Activated CD4-positive, alpha-beta T cell treated with anti-CD3 and anti-CD28 coated beads, Interleukin-2, Interleukin-4, amounts not matched to agents 100 ng/mL and 50 ng/mL, durations not matched to agents 16 hours and 8 hours (primary cell): Measurements from ENCODE around the gene WEE1.
A peak's percentile ranks its signal among the peaks of the same experiment; 100 is the strongest.
"Not testable (repeated sequence)": the region's sequence is repeated elsewhere in the genome, so short reads cannot be mapped to it uniquely, and the experiment has no call there.

ENCODE experiments used
- DNase-seq: peaks from one replicate; pipeline ENCODE4 v3.0.0-alpha.2; 2020; ENCODE audit warnings: low spot score

WEE1 gene

GRCh38 chr11:9596926-9597464 is 23.5 kb downstream of the WEE1 start:
- no peak for DNase-seq

DNA sequence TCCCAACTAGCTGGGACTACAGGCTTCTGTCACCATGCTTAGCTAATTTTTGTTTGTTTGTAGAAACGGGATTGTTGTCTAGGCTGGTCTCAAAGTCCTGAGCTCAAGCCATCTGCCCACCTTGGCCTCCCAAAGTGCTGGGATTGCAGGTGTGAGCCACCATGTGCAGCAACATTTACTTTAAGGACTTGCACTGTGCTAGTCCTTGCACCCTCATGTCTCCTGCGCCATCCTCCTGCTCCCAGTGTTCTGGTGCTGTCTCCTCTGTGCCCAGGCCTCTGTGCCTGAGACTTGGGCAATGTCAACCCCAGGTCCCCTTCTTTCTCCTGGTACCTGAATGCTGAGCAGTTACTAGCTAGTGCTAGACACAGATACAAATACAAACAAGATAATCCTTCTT is 26.7 kb downstream of the WEE1 start:
- DNase-seq = no peak

DNA sequence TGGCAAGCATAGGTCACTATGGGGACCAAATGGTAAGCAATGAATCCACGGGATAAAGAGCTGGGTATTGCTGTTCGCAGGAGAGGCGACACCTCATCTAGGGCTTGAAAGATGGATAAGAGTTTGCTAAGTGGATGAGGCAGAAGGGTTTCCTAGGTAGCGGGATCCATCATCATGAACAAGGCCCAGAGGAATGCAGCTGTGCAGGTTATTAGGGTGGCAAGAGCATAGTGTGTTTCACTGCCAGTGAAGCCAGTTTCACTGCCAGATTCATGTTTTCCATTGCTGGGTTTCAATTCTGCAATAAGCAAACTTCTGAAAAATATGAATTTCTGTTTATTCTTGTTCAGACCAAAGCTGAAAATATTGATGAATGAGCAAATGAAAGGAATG is 27.2 kb downstream of the WEE1 start:
- DNase-seq = no peak

- peak; percentile 91 for DNase-seq
These were observed 27.8 kb downstream of the WEE1 start for GRCh38 chr11:9601037-9601875.

DNA sequence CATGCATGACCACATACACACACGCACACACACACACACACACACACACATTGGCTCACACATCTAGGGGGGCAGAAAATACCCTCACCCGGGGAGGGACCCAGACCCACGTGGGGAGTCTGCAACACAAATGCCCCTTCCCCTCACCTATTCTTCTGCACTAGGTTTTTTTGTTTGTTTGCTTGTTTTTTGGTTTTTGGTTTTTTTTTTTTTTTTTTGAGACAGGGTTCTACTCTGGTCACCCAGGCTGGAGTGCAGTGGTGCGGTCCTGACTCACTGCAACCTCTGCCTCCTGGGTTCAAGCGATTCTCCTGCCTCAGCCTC is 28.4 kb downstream of the WEE1 start:
- DNase-seq = no peak

- not testable (repeated sequence) for DNase-seq
These were observed 29.7 kb downstream of the WEE1 start for GRCh38 chr11:9603214-9603613.

DNA sequence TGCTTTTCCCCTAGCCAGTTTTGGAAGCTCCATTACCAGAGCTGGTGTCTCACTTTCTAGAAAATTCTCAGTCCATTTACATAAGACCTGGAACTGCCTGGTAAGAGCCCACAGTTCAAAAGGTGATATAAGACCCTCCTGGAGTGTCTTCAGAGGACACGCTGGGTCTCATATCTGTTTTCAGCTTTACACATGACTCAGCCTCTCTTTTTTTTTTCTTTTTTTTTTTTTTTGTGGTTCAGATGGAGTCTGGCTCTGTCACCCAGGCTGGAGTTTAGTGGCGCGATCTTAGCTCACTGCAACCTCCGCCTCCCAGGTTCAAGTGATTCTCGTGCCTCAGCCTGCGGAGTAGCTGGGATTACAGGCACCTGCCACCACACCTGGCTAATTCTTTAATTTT is 30.7 kb downstream of the WEE1 start:
- no peak for DNase-seq

DNA sequence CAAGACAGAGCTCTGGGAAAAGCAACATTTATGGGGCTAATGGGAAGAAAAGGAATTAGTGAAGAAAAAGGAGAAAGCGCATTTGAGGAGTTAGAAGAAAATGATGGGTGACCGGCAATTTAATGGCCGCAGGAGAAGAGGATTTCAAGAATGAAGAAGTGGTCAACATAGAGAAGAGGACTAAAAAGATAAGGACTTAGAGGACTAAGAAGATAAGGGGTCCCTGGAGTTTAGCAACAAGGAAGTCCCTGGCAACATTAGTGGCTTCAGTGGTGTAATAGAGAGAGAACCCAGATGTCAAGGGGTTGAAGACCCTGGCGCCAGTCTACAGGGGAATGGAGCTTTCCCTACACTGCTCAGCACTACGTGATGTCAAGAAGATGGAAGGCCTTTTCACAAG is 32.3 kb downstream of the WEE1 start:
- DNase-seq = no peak

DNA sequence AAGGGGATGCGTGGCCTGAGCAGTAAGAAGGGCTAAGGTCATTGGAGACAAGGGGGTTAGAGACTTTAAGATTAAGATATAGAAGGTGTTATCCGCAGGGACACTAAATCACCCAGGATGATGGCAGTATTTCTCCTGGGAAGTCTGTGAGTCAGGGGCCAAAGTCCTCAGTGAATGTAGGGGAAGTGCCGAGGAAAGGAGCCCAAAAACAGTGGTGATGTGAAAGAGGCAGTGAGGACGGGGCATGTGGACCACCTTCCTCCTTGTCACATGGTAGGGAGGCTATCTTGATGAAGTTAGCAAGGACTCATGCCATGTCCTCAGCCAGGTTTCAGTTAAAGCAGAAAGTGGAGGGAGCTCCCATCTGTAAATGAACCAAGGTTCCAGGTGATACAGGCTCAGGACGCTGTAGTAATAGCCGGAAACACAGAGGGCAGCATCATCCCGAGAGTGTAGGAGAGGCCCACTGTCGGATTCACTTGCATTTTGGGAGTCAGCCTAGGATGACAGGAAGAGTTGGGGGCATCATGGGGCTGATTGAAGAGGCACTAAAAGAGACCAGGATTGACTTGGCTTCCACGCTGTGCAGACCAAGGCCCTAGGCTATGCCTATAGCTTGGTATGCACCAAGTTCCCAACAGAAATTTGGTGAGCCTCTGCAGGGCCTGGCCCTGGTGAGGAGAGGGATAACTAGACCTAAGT is 33.5 kb downstream of the WEE1 start:
- no peak for DNase-seq

GRCh38 chr11:9607511-9607899 is 34.0 kb downstream of the WEE1 start:
- DNase-seq = no peak

DNA sequence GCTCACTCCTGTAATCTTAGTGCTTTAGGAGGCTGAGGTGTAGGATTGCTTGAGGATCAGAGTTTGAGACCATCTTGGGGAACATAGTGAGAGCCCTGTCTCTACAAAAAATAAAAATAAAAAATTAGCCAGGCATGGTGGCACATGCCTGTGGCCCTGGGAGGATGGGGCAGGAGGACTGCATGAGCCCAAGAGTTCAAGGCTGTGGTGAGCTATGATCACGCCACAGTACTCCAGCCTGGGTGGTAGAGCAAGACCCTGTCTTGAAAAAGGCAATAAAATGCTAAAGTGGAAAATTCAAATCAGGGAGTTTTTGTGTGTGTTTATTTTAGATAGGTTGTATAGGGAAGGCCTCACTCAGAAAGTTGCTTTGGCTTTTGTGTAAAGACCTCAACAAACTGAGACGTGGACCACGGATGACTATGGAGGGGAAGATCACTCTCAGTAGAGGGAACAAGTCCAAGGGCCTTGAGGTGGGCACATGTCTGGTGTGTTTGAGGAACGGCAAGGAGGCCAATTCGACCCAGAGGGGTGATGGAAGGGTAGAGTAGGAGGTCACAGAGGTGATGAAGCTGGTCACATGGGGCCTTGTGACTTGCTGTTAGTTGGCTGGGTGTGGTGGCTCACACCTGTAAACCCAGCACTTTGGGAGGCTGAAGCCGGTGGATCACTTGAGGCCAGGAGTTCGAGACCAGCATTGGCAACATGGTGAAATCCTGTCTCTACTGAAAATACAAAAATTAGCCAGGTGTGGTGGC is 35.7 kb downstream of the WEE1 start:
- DNase-seq = no peak

- DNase-seq = no peak
These were observed 36.4 kb downstream of the WEE1 start for GRCh38 chr11:9609841-9610240.

GRCh38 chr11:9613118-9613829 is 39.8 kb downstream of the WEE1 start:
- peak; percentile 89 for DNase-seq

GRCh38 chr11:9613830-9614762 is 40.6 kb downstream of the WEE1 start:
- peak; percentile 93 for DNase-seq

- DNase-seq = peak; percentile 5
These were observed 41.6 kb downstream of the WEE1 start for GRCh38 chr11:9615031-9615451.

- DNase-seq = no peak
These were observed 42.7 kb downstream of the WEE1 start for GRCh38 chr11:9616042-9616675.

- DNase-seq = no peak
These were observed 43.4 kb downstream of the WEE1 start for GRCh38 chr11:9616858-9617257.

DNA sequence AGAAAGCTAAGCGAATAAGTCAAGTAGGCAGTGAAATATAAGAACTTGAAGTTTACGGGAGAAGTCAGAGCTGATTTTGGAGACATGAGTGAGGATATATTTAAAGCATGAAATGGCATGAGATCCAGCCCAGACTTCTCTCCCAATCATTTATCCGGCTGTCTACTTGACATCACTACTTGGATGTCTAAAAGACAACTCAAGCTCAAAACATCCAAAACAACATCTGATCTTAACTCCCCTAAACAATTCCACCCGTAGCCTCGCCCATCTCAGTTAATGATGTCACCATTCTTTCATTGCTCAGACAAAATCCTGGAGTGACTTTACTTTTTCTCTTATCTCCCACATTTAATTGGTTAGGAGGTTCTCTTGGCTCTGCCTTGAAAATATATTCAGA is 44.5 kb downstream of the WEE1 start:
- DNase-seq = no peak

- DNase-seq = no peak
These were observed 45.5 kb downstream of the WEE1 start for GRCh38 chr11:9619004-9619403.

DNA sequence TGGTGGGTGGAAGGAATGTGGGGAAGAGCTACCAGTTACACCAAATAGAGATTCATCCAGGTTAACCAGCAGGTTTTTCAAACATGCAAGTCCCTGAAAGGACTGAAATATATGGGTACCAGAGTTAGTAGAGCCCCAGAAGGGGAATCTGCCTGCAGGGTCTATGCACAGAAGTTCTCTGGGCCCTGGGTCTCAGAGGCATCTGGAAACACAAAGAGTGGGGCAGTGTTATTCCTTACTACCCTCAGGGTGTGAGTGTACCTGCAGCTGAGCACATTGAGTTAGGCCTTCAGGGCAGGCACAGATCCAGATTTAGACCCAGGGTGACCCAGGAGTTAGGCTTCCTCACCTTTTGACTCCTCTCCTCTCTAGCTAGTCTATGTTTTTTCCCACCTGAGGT is 46.5 kb downstream of the WEE1 start:
- DNase-seq = no peak
